ENCODE results near the gene TDRD5. TPM values are rescaled to one million over a fixed set of nuclear protein-coding genes. Genes with fewer than 3 reads are reported as not detected.

TDRD5 gene
- total and polyA plus RNA-seq, 2 experiments from 2014 or later, result 1.4 TPM; not detected in 1

- TF ChIP-seq ZNF462 (CRISPR knock-in tag; IDR thresholded peaks at IDR 0.05) (no peak), POLR2AphosphoS5 (IDR thresholded peaks at IDR 0.05; ENCODE audit: low read depth) (no peak)
Measured at GRCh38 chr1:179709841-179710329, 118.3 kb downstream of the TDRD5 start (continued).

- TF ChIP-seq, protein P1, sequence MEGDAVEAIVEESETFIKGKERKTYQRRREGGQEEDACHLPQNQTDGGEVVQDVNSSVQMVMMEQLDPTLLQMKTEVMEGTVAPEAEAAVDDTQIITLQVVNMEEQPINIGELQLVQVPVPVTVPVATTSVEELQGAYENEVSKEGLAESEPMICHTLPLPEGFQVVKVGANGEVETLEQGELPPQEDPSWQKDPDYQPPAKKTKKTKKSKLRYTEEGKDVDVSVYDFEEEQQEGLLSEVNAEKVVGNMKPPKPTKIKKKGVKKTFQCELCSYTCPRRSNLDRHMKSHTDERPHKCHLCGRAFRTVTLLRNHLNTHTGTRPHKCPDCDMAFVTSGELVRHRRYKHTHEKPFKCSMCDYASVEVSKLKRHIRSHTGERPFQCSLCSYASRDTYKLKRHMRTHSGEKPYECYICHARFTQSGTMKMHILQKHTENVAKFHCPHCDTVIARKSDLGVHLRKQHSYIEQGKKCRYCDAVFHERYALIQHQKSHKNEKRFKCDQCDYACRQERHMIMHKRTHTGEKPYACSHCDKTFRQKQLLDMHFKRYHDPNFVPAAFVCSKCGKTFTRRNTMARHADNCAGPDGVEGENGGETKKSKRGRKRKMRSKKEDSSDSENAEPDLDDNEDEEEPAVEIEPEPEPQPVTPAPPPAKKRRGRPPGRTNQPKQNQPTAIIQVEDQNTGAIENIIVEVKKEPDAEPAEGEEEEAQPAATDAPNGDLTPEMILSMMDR (conservative IDR thresholded peaks at IDR 0.05; ENCODE audit: low read depth in 2 of 2), result no peak
- TF ChIP-seq NANOG (IDR thresholded peaks at IDR 0.05; ENCODE audit: borderline replicate concordance) (no peak), ZNF331 (CRISPR knock-in tag; IDR thresholded peaks at IDR 0.05; ENCODE audit: low read depth) (no peak), POLR2AphosphoS5 (IDR thresholded peaks at IDR 0.05; ENCODE audit: low read depth) (no peak), ETS1 (IDR thresholded peaks at IDR 0.05) (no peak), EZH2 (IDR thresholded peaks at IDR 0.05; ENCODE audit: low read depth, unreplicated experiment) (no peak)
- Mint-ChIP-seq H3K4me1 (no peaks in the 10 kb centered on the region), H3K4me3 (no peak overlapping the region), H3K27me3 (ENCODE audit: insufficient read depth, low read depth, poor library complexity) (no peaks in the 10 kb centered on the region), H3K27ac (no peak overlapping the region), H3K36me3 (ENCODE audit: low read depth) (peaks cover 3% of the 10 kb centered on the region; the same call in 2 of the 3 replicates), H3K9me3 (peaks cover 39% of the 10 kb centered on the region)
- no peak for ATAC-seq
- Histone ChIP-seq H3K27me3 (ENCODE audit: insufficient read depth) (no peaks in the 10 kb centered on the region), H3K4me1 (ENCODE audit: insufficient read depth) (no peaks in the 10 kb centered on the region), H3K4me2 (no peak overlapping the region), H3K79me2 (replicated peaks; ENCODE audit: insufficient read depth) (no peaks in the 10 kb centered on the region), H3K9me2 (ENCODE audit: insufficient read depth) (no peaks in the 10 kb centered on the region), H3K27ac (ENCODE audit: low read depth) (no peak overlapping the region), H2AFZ (no peak overlapping the region), H3F3A (replicated peaks; ENCODE audit: low read depth) (no peaks in the 10 kb centered on the region), H3K36me3 (ENCODE audit: insufficient read depth) (peaks cover 3% of the 10 kb centered on the region; the same call in 1 of the 2 replicates), H3K4me3 (no peak overlapping the region), H4K20me1 (replicated peaks; ENCODE audit: insufficient read depth) (no peaks in the 10 kb centered on the region)
- DNase-seq (ENCODE audit: low spot score), result no peak
Measured at GRCh38 chr1:179714159-179714558, 122.5 kb downstream of the TDRD5 start.
